GM12891 (cell line): ENCODE results near the gene ICE1.
"Not testable (repeated sequence)": the region's sequence is repeated elsewhere in the genome, so short reads cannot be mapped to it uniquely, and the experiment has no call there.

Source experiments
- POLR2A ChIP-seq: IDR thresholded peaks from 2 replicates; pipeline ENCODE4 v1.6.1; 2011; ENCODE audit warnings: low read depth, low read length, control low read depth
- POLR2AphosphoS5 ChIP-seq: IDR thresholded peaks from 2 replicates; pipeline ENCODE4 v1.6.1; 2011; ENCODE audit warnings: low read depth, low read length, control low read depth

GRCh38 chr5:5394384-5394986 is 28.0 kb upstream of the ICE1 start:
- not testable (repeated sequence) for TF ChIP-seq POLR2A, POLR2AphosphoS5
